IMR-90 (cell line): ENCODE results near the gene SMIM9. TPM values are rescaled to one million over a fixed set of nuclear protein-coding genes. Genes with fewer than 3 reads are reported as not detected.

Source experiments
- ATAC-seq: fragments of 200-7000 bp; cut with Tn5 transposase; 2 replicates; pipeline ENCODE4 v1.9.1; 2020; ENCODE audit warnings: low read depth, mild to moderate bottlenecking, moderate library complexity
- BruUV-seq: library from RNA; stranded (reverse); fragments of 400-500 nt; replicated peaks from 2 replicates; lab custom pipeline; 2021; lab: Mats Ljungman, UMichigan
- CTCF ChIA-PET: fragments of 300-600 bp; formaldehyde crosslinking; extraction: SDS; loops from one replicate; lab custom pipeline; 2021; ENCODE audit warnings: antibody characterized with exemption; lab: Yijun Ruan, JAX
- POLR2A ChIA-PET: fragments of 300-600 bp; sonication (Branson Sonifier 250); formaldehyde crosslinking; loops from one replicate; lab custom pipeline; 2022; ENCODE audit warnings: antibody characterized with exemption; ENCODE audit not compliant: unreplicated experiment; lab: Charles Lee
- DNase-seq: peaks from one replicate; pipeline ENCODE4 v3.0.0; 2013
- H2AFZ ChIP-seq: replicated peaks from 2 replicates; pipeline ENCODE3; 2013; ENCODE audit warnings: low read length, mild to moderate bottlenecking; ENCODE audit not compliant: poor library complexity
- H2AK5ac ChIP-seq: 2 replicates; pipeline ENCODE4 v1.6.1; 2013; ENCODE audit warnings: low read depth, low read length, inconsistent platforms
- H2AK9ac ChIP-seq: replicated peaks from 2 replicates; pipeline ENCODE3; 2013; ENCODE audit warnings: mild to moderate bottlenecking, low read depth, low read length, moderate library complexity; ENCODE audit not compliant: poor library complexity
- H2BK120ac ChIP-seq: 2 replicates; pipeline ENCODE4 v1.6.1; 2013; ENCODE audit warnings: low read depth, low read length, inconsistent platforms
- H2BK15ac ChIP-seq: 3 replicates; pipeline ENCODE4 v1.6.1; 2013; ENCODE audit warnings: low read depth, low read length, inconsistent platforms
- H2BK20ac ChIP-seq: 2 replicates; pipeline ENCODE4 v1.6.1; 2013; ENCODE audit warnings: low read depth, mild to moderate bottlenecking, inconsistent platforms, low read length, moderate library complexity
- H2BK5ac ChIP-seq: 2 replicates; pipeline ENCODE4 v1.6.1; 2013; ENCODE audit warnings: mild to moderate bottlenecking, low read depth, low read length, inconsistent platforms; ENCODE audit not compliant: poor library complexity, severe bottlenecking
- H3K14ac ChIP-seq: replicated peaks from 2 replicates; pipeline ENCODE4 v1.6.1; 2013; ENCODE audit warnings: low read depth, low read length, inconsistent platforms
- H3K18ac ChIP-seq: 2 replicates; pipeline ENCODE4 v1.6.1; 2013; ENCODE audit warnings: low read depth, low read length, control low read depth
- H3K23ac ChIP-seq: 2 replicates; pipeline ENCODE4 v1.6.1; 2013; ENCODE audit warnings: low read depth, low read length, inconsistent platforms
- H3K27ac ChIP-seq: 2 replicates; pipeline ENCODE4 v1.5.1; 2013; ENCODE audit warnings: mild to moderate bottlenecking, control low read depth, low read length; ENCODE audit not compliant: insufficient read depth
- H3K27me3 ChIP-seq: 2 replicates; pipeline ENCODE4 v1.6.1; 2013; ENCODE audit warnings: low read length; ENCODE audit not compliant: control insufficient read depth, insufficient read depth
- H3K36me3 ChIP-seq: 2 replicates; pipeline ENCODE4 v1.6.1; 2013; ENCODE audit warnings: low read length, mixed read lengths; ENCODE audit not compliant: control insufficient read depth, insufficient read depth
- H3K4ac ChIP-seq: 2 replicates; pipeline ENCODE4 v1.6.1; 2013; ENCODE audit warnings: low read depth, low read length, inconsistent platforms
- H3K4me1 ChIP-seq: 2 replicates; pipeline ENCODE4 v1.6.1; 2013; ENCODE audit warnings: low read length, mixed read lengths; ENCODE audit not compliant: control insufficient read depth, insufficient read depth
- H3K4me2 ChIP-seq: 2 replicates; pipeline ENCODE4 v1.6.1; 2013; ENCODE audit warnings: low read depth, mild to moderate bottlenecking, control low read depth, low read length, moderate library complexity
- H3K4me3 ChIP-seq: 2 replicates; pipeline ENCODE4 v1.5.1; 2013; ENCODE audit warnings: low read depth, mild to moderate bottlenecking, control low read depth, low read length, moderate library complexity; ENCODE audit not compliant: insufficient read depth
- H3K56ac ChIP-seq: 2 replicates; pipeline ENCODE4 v1.6.1; 2013; ENCODE audit warnings: low read length, inconsistent platforms; ENCODE audit not compliant: insufficient read depth; ENCODE audit errors: extremely low read depth
- H3K79me1 ChIP-seq, 2 experiments: 2 replicates each; pipeline ENCODE4 v1.6.1; 2013; ENCODE audit warnings: low read length in 2 of 2, inconsistent platforms in 1 of 2, low read depth in 1 of 2
- H3K9ac ChIP-seq: 2 replicates; pipeline ENCODE4 v1.6.1; 2013; ENCODE audit warnings: low read depth, low read length, control low read depth
- H3K9me1 ChIP-seq: 2 replicates; pipeline ENCODE4 v1.6.1; 2013; ENCODE audit warnings: low read length, inconsistent platforms; ENCODE audit not compliant: insufficient read depth
- H3K9me3 ChIP-seq: 2 replicates; pipeline ENCODE4 v1.6.1; 2013; ENCODE audit warnings: low read length; ENCODE audit not compliant: control insufficient read depth, insufficient read depth
- H4K20me1 ChIP-seq: 2 replicates; pipeline ENCODE4 v1.6.1; 2013; ENCODE audit warnings: low read length, inconsistent platforms; ENCODE audit not compliant: insufficient read depth
- H4K5ac ChIP-seq: 2 replicates; pipeline ENCODE4 v1.6.1; 2013; ENCODE audit warnings: mild to moderate bottlenecking, low read depth, low read length, control low read depth
- H4K8ac ChIP-seq, 2 experiments: 2 replicates each; pipeline ENCODE4 v1.6.1; 2013; ENCODE audit warnings: low read depth in 2 of 2, low read length in 2 of 2, control low read depth in 1 of 2, inconsistent platforms in 1 of 2
- H4K91ac ChIP-seq: 2 replicates; pipeline ENCODE4 v1.6.1; 2013; ENCODE audit warnings: low read depth, low read length, inconsistent platforms; ENCODE audit not compliant: insufficient read depth
- CTCF ChIP-seq: conservative IDR thresholded peaks from 2 replicates; pipeline ENCODE4 v1.5.1; 2012; ENCODE audit warnings: mild to moderate bottlenecking, low read depth, low read length, improper control_type of control experiment
- WGBS, 2 experiments: methylation state at CpG; one replicate each; pipeline versions ENCODE4 v1.1.5 to v1.1.7; 2013; ENCODE audit warnings: missing lambda C conversion rate in 2 of 2; ENCODE audit not compliant: insufficient read length in 1 of 2; ENCODE audit errors: extremely low coverage in 2 of 2; 5-methylcytosine and 5-hydroxymethylcytosine counted together
- dilution Hi-C: fragments of 300-500 bp; cut with HindIII; formaldehyde crosslinking; loops from one replicate; pipeline ENCODE4 v1.14.3; 2018; ENCODE audit warnings: low sequenced_read_pairs; ENCODE audit not compliant: unreplicated experiment
- in situ Hi-C: fragments of 300-500 bp; cut with MboI; formaldehyde crosslinking; loops from 3 replicates; pipeline ENCODE4 v1.14.3; 2019; ENCODE audit warnings: low sequenced_read_pairs, inconsistent platforms, mixed read lengths
- intact Hi-C: fragments of 100-400 bp; cut with micrococcal nuclease; formaldehyde crosslinking; loops from 2 replicates; pipeline ENCODE4 v1.10.0; 2022
- polyA plus RNA-seq, 3 experiments: library from polyadenylated mRNA; depleted of rRNA; stranded (reverse); fragments of >200 nt; gene quantifications; 2 replicates each; pipeline ENCODE4 v1.2.3, GENCODE V29; 2012; ENCODE audit warnings: low replicate concordance in 1 of 3
- total RNA-seq: library from RNA; depleted of rRNA; stranded (reverse); fragments of >200 nt; gene quantifications from 2 replicates; pipeline ENCODE4 v1.2.3, GENCODE V29; 2012

Gene SMIM9
- total and polyA plus RNA-seq, 2 of the 4 experiments (the other 2 are of a cell fraction): not detected

GRCh38 chrX:154795016-154795415 lies 39.4 kb downstream of the SMIM9 start:
- ChIA-PET CTCF (no interaction called here), POLR2A (no interaction called here)

More at GRCh38 chrX:154795016-154795415, 39.4 kb downstream of the SMIM9 start:
- Histone ChIP-seq H3K14ac (no peak overlapping the region), H4K5ac (no peak overlapping the region), H3K4me1 (peaks cover 4% of the 10 kb centered on the region), H2AK5ac (no peak overlapping the region), H3K56ac (no peak overlapping the region), H2BK5ac (no peak overlapping the region), H3K18ac (no peak overlapping the region), H3K4ac (no peak overlapping the region), H2BK120ac (no peak overlapping the region), H2BK15ac (no peak overlapping the region), H4K20me1 (peaks cover 3% of the 10 kb centered on the region; the same call in 1 of the 2 replicates), H3K9me1 (no peaks in the 10 kb centered on the region), H4K8ac (no peak overlapping the region), H3K79me1 (peaks cover 5 to 16% of the 10 kb centered on the region in 2 experiments; a peak in 3 of 4 replicates), H3K4me2 (no peak overlapping the region), H3K9ac (no peak overlapping the region), H2AK9ac (no peak overlapping the region), H3K36me3 (no peaks in the 10 kb centered on the region), H3K27ac (no peak overlapping the region), H3K9me3 (no peaks in the 10 kb centered on the region), H3K27me3 (no peaks in the 10 kb centered on the region), H2BK20ac (no peak overlapping the region), H3K23ac (no peak overlapping the region), H3K4me3 (no peak overlapping the region), H4K91ac (no peak overlapping the region), H2AFZ (no peak overlapping the region)
- TF ChIP-seq CTCF: no peak
- no CpG with 5 or more reads among the region's 2 CpGs for WGBS, 2 experiments
- dilution Hi-C loops (no loop called here), in situ Hi-C loops (no loop called here), intact Hi-C loops (no loop called here)
- ATAC-seq: no peak
- BruUV-seq: no TSS peak
- no peak for DNase-seq
